ENCODE results near the gene RBM12. TPM values are rescaled to one million over a fixed set of nuclear protein-coding genes. Genes with fewer than 3 reads are reported as not detected.

The RBM12 gene
- total and polyA plus RNA-seq, 2 donors (not counting 1 experiment from before 2014, with no cell fraction given), result 52.7 to 144 TPM

- H3K27ac Mint-ChIP-seq, result no peak overlapping the region
- TF ChIP-seq EZH2 (IDR thresholded peaks at IDR 0.05; ENCODE audit: borderline replicate concordance, insufficient read depth, low read depth, low read length, poor library complexity, severe bottlenecking) (no peak), CTCF (IDR thresholded peaks at IDR 0.05) (no peak)
- H3K4me3 Mint-ChIP-seq, result no peak overlapping the region
- H3K9me3 ChIP-seq (ENCODE audit: control extremely low read depth in 1 of 3, control insufficient read depth in 2 of 3, insufficient read depth in 1 of 3, low read length in 2 of 3), result no peaks in the 10 kb centered on the region
- peaks cover 3% of the 10 kb centered on the region for H3K79me2 ChIP-seq (ENCODE audit: control insufficient read depth, insufficient read depth, low read length)
- H3K9ac ChIP-seq (ENCODE audit: low read length), result no peak overlapping the region
- no peak for DNase-seq
- H2AFZ ChIP-seq (ENCODE audit: insufficient read depth, low read depth, low read length, poor library complexity, severe bottlenecking), result no peak overlapping the region
- CTCF ChIA-PET, result no interaction called here
- no peak for ATAC-seq (ENCODE audit: low read depth)
- no peak overlapping the region for H3K4me3 ChIP-seq (ENCODE audit: control extremely low read depth in 1 of 5, extremely low read depth in 1 of 5, insufficient read depth in 1 of 5, low read depth in 2 of 5, low read length in 4 of 5)
- no peak overlapping the region for H3K4me2 ChIP-seq (replicated peaks; ENCODE audit: low read depth, low read length, poor library complexity, severe bottlenecking)
- H3K27me3 Mint-ChIP-seq, result no peaks in the 10 kb centered on the region
- intact Hi-C loops (cut with micrococcal nuclease), result no loop called here
- H3K9me3 Mint-ChIP-seq (ENCODE audit: insufficient read depth), result no peaks in the 10 kb centered on the region
- POLR2A ChIA-PET, result no interaction called here
- no peaks in the 10 kb centered on the region for H3K27me3 ChIP-seq (replicated peaks in 1 of 4; ENCODE audit: control extremely low read depth in 1 of 4, control insufficient read depth in 3 of 4, insufficient read depth in 4 of 4, low read length in 3 of 4)
- no peak overlapping the region for H3K27ac ChIP-seq (ENCODE audit: low read length in 2 of 2)
- H3K36me3 ChIP-seq (replicated peaks in 1 of 2; ENCODE audit: control extremely low read depth in 1 of 2, control insufficient read depth in 1 of 2, extremely low read depth in 1 of 2, insufficient read depth in 2 of 2, low read length in 1 of 2), result peaks cover 2 to 42% of the 10 kb centered on the region in 2 experiments
- H3K4me1 Mint-ChIP-seq, result peaks cover under 1% of the 10 kb centered on the region
- no peaks in the 10 kb centered on the region for H4K20me1 ChIP-seq (ENCODE audit: control insufficient read depth, insufficient read depth, low read length, poor library complexity, severe bottlenecking)
- 65% methylated on average over 3 of the region's 4 CpGs for WGBS (ENCODE audit: insufficient coverage)
- no peaks in the 10 kb centered on the region for H3K4me1 ChIP-seq (ENCODE audit: control insufficient read depth in 2 of 2, insufficient read depth in 2 of 2, low read length in 2 of 2)
Observed at GRCh38 chr20:35673884-35674283, 9.2 kb upstream of the RBM12 start.

- CTCF ChIA-PET, result interaction anchor here (0.8 to 1.6 kb wide), 4 partner anchors 20 to 206 kb away, joined by 3 read pairs; partner anchors contain the start of gene RBM39
- H3K4me3 Mint-ChIP-seq, result no peak overlapping the region
- H3K27me3 Mint-ChIP-seq, result no peaks in the 10 kb centered on the region
Observed at GRCh38 chr20:35669681-35670080, 5.0 kb upstream of the RBM12 start.

More at GRCh38 chr20:35669681-35670080, 5.0 kb upstream of the RBM12 start:
- 100% methylated on average over 1 of the region's 1 CpG for WGBS (ENCODE audit: insufficient coverage)
- H3K79me2 ChIP-seq (ENCODE audit: control insufficient read depth, insufficient read depth, low read length), result peaks cover 2% of the 10 kb centered on the region
- ATAC-seq (ENCODE audit: low read depth) (no peak), DNase-seq (no peak)
- peaks cover 0 to 4% of the 10 kb centered on the region in 2 donors for H3K4me1 ChIP-seq (ENCODE audit: control insufficient read depth in 2 of 2, insufficient read depth in 2 of 2, low read length in 2 of 2)
- no peaks in the 10 kb centered on the region for H4K20me1 ChIP-seq (ENCODE audit: control insufficient read depth, insufficient read depth, low read length, poor library complexity, severe bottlenecking)
- no peak overlapping the region for H3K27ac Mint-ChIP-seq
- intact Hi-C loops (cut with micrococcal nuclease), result no loop called here
- POLR2A ChIA-PET, result no interaction called here
- no peak overlapping the region for H3K9ac ChIP-seq (ENCODE audit: low read length)
- no peaks in the 10 kb centered on the region for H3K27me3 ChIP-seq (replicated peaks in 1 of 4; ENCODE audit: control extremely low read depth in 1 of 4, control insufficient read depth in 3 of 4, insufficient read depth in 4 of 4, low read length in 3 of 4)
- H3K4me2 ChIP-seq (replicated peaks; ENCODE audit: low read depth, low read length, poor library complexity, severe bottlenecking), result no peak overlapping the region
- H3K27ac ChIP-seq (ENCODE audit: low read length in 2 of 2), result no peak overlapping the region
- H3K4me3 ChIP-seq (ENCODE audit: control extremely low read depth in 1 of 5, extremely low read depth in 1 of 5, insufficient read depth in 1 of 5, low read depth in 2 of 5, low read length in 4 of 5), result no peak overlapping the region
- peaks cover 2 to 46% of the 10 kb centered on the region in 2 experiments for H3K36me3 ChIP-seq (replicated peaks in 1 of 2; ENCODE audit: control extremely low read depth in 1 of 2, control insufficient read depth in 1 of 2, extremely low read depth in 1 of 2, insufficient read depth in 2 of 2, low read length in 1 of 2)
- H3K9me3 ChIP-seq (ENCODE audit: control extremely low read depth in 1 of 3, control insufficient read depth in 2 of 3, insufficient read depth in 1 of 3, low read length in 2 of 3), result no peaks in the 10 kb centered on the region
- H2AFZ ChIP-seq (ENCODE audit: insufficient read depth, low read depth, low read length, poor library complexity, severe bottlenecking), result no peak overlapping the region
- TF ChIP-seq CTCF (IDR thresholded peaks at IDR 0.05) (no peak), EZH2 (IDR thresholded peaks at IDR 0.05; ENCODE audit: borderline replicate concordance, insufficient read depth, low read depth, low read length, poor library complexity, severe bottlenecking) (no peak)
- H3K4me1 Mint-ChIP-seq, result peaks cover 4% of the 10 kb centered on the region
- H3K9me3 Mint-ChIP-seq (ENCODE audit: insufficient read depth), result no peaks in the 10 kb centered on the region
